Measurements from ENCODE around the gene FATE1.

FATE1 gene

DNA sequence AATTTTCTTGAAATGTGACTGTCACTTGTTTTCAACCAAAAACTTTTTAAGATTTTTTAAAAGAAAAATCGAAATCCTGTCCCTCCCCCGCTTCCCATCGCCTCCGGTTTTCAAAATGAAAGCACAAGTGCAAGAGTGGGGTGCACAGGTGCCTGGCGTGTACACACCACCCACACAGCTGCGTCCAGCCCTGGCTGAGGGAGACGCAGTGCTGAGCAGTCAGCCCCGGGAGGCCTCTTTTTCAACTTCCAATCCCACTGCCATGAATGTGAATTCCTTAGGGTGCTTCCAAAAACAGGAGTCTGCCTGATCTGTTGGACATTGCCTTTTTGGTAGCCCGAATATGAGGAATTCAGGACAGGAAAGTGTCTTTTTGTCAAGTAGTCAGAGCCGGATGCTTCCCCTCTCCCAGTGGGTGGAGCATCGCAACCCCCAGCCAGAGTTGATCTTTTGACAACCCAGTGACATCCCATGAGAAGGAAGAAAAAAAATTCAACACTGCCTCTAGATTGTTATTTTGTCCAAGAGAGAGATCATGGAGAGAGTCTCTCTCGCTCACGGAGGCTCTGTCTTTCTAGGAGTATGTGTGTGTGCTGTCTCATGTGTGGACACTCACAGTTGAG, 11.7 kb upstream of the FATE1 start:
- no peak for DNase-seq

GRCh38 chrX:151708821-151709220, 7.0 kb upstream of the FATE1 start:
- DNase-seq, result no peak

GRCh38 chrX:151710457-151710856, 5.4 kb upstream of the FATE1 start:
- DNase-seq, result no peak

GRCh38 chrX:151711154-151711553, 4.7 kb upstream of the FATE1 start:
- no peak for DNase-seq

DNA sequence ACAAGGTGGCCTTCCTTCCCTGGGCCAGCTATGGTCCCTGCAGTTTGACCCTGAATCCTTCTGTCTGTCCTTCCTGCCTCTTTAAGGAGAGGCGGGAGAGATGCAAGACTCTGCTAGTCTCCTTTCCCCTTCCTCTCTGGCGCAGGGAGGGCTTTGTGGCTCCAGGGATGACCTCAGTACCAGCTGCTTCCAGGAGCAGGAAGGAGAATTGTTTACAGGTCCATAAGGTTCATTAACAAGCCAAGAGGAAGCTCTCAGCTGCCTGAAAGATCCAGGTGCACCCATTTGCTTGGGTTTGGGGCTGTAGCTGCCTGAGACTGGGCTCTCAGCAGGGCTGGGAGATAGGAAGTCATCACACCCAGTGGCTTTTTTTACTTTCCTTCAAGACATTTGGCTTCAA, 4.0 kb upstream of the FATE1 start:
- no peak for DNase-seq

- no peak for DNase-seq
Measured at GRCh38 chrX:151712253-151712652, 3.6 kb upstream of the FATE1 start.

- DNase-seq, result no peak
Measured at GRCh38 chrX:151713849-151714248, 2.0 kb upstream of the FATE1 start.

GRCh38 chrX:151714362-151714761, 1.5 kb upstream of the FATE1 start:
- no peak for DNase-seq

- DNase-seq, result no peak
Measured at GRCh38 chrX:151722241-151722846, 6.5 kb downstream of the FATE1 start.

GRCh38 chrX:151723156-151723760, 7.4 kb downstream of the FATE1 start:
- DNase-seq, result no peak

DNA sequence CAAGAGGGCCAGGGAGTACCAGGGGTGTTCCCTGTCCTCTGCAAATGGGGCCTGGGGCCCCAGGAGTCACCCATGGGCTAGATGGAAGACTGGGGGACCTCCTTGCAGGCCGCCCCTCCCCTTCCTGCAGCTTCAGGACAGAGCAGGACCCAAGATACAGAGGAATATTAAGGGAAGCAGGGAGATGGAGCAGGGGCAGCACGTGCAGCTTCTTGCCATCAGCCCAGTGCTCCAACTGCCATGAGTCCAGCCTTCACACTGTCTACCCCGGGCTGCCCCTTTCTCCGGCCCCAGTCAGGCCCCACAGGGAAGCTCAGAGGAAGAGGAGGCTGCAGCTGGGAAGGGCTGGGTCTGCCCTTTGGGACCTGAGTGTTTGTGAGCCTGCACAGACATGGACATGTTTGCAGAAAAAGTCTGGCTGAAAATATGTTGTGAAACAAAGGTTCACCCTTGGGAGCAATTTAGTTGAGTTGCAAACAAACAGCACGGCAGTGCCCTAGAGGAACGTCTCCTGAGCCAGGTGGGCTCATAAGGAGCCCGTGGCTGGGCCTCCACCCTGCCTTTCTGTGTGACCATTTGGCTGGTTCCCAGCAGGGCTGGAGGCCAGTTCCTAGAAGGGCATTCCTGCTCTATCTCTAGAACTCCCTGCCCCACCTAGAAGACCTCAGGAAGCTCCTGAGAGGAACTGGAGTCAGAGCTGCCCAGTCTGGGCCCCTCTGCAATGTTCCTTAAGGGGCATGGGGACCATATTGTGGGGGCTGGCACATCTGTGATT, 8.9 kb downstream of the FATE1 start:
- no peak for DNase-seq

- no peak for DNase-seq
Measured at GRCh38 chrX:151725338-151725614, 9.4 kb downstream of the FATE1 start.

DNA sequence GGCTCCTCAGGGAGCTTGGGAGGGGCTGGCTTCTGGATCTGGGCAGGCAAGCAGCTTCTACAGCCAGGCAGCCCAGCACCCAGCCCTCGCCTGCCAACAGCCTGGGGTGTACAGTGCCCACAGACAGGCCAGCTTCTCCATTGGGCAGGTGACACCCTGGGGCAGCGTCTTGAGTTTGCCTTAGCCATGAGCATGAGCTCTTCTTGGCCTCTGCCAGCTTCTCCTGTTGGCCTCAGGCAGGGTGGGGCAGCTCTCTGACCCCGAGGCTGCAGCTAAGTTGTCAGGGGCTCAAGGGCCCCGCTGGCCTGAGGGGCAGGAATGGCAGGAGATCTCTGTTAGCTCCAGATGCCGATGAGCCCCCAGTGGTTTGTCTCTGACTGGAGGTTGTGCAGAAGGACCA, 10.9 kb downstream of the FATE1 start:
- no peak for DNase-seq

- DNase-seq, result no peak
Measured at GRCh38 chrX:151727346-151727745, 11.5 kb downstream of the FATE1 start.

DNA sequence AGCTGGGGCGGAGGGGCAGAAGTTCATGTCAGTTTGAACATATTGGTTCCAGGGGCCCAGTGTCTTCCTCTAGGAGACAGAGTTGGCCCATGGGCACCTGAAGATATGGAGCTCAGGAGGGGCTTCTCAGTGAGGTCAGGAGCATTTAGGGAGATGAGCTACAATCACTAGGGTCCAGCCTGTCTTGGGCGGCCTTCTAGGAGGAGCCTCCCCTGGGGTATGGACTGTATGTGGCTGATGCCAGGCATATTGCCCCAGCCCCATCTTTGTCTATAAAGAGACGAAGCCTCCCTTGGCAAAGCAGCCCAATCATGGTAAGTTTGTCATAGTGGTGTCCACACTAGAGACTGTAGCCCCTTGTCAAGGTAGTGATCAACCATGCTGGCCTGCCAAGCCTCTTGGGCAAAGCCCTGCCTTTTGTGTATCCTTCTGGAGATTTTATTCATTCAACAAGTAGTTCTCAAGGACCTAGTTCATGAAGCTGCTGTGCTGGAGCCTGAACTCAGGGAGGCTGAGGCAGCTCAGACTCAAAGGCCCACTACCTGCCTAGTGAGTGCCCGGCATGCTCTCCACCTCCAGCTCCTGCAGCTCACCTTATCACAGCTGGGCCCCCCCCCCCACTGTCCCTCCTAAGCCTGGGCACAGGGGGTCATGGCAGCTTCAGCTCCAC, 13.4 kb downstream of the FATE1 start:
- no peak for DNase-seq

DNA sequence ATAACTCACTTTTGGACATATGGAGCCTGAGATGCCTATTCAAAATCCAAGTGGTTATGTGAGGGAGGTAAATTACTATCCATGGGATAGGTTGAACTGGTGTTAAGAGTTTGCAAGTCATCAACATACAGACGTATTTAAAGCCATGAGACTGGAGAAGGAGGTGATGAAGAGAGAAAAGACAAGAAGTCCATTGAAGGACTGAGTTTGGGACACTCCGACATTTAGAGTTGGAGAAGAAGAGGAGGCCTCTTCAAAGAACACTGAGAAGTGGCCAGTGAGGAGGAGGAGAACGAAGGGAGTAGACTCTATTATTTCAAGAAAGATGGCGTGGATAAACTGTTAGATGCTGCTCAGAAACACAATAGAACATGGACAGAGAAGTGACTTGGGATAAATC, 18.6 kb downstream of the FATE1 start, which contains the start of gene CNGA2:
Gene CNGA2 (plus strand): TSS at position 301 of the 400 bp plus-strand sequence. CDS start 3,738 bp downstream, outside the sequence.
- no peak for DNase-seq

GRCh38 chrX:151735219-151735618, 19.4 kb downstream of the FATE1 start:
- no peak for DNase-seq

DNA sequence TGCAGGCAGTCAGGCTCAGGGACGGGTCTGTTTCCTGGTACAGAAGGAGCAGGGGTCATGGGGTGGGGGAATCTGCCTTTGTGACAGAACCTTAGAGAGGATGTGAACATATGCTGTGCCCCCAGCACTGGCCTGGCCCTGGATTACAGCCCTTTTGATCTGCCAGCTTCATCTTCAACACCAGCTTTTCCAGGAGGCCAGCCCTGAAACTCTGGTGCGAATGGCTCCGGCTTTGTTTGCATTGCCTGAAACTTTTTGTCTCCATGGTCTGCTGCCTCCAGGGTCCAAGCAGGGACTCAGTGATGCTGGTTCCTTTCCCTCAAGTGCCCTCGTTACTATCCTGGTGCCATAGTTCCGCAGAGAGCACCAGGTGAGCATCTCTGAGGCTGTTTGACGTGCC, 20.9 kb downstream of the FATE1 start:
- no peak for DNase-seq

DNA sequence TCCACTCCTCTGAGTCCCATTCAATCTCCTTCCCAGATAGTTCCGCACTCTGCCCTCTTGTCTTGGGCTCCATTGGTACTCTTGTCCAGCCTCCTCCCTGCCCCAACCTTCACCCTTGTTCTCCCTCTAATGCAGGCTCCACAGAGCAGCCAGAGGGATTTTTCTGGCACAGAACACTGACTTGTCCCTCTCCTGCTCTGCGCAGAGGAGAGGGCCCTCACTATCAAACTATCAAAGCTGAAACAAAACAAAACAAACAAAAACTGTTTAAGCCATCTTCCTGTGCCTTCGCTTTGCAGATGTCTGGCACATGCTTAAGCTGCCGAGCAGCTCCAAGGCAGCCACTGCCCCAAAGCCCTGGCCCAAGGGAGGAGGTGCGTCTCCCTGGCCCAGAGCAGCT, 21.7 kb downstream of the FATE1 start:
- DNase-seq, result no peak

- no peak for DNase-seq
Measured at GRCh38 chrX:151738751-151739150, 22.9 kb downstream of the FATE1 start.

- DNase-seq, result no peak
Measured at GRCh38 chrX:151741606-151742005, 25.8 kb downstream of the FATE1 start.

GRCh38 chrX:151742311-151742710, 26.5 kb downstream of the FATE1 start:
- DNase-seq, result no peak
